Natural killer cell (primary cell): ENCODE results near the gene FOXM1. TPM values are rescaled to one million over a fixed set of nuclear protein-coding genes. Genes with fewer than 3 reads are reported as not detected.

Source experiments
- ATAC-seq, 3 donors: fragments of 150-1000 bp in 2 of 3; fragments of 200-7000 bp in 1 of 3; cut with Tn5 transposase; 1 replicate in 1 of 3; 2 replicates in 2 of 3; pipeline ENCODE4 v1.10.0; 2021; ENCODE audit warnings: mild to moderate bottlenecking in 2 of 3, moderate library complexity in 2 of 3
- DNase-seq, 2 donors: peaks; one replicate each; pipeline versions ENCODE4 v3.0.0 to v3.0.0-alpha.2; 2013 to 2021; ENCODE audit warnings: mixed read lengths in 1 of 2
- H3K27ac ChIP-seq: one replicate; pipeline ENCODE4 v1.5.1; 2013; ENCODE audit warnings: mild to moderate bottlenecking, low read length
- H3K27me3 ChIP-seq: one replicate; pipeline ENCODE4 v1.6.1; 2013; ENCODE audit warnings: low read length; ENCODE audit not compliant: control insufficient read depth, insufficient read depth
- H3K36me3 ChIP-seq: one replicate; pipeline ENCODE4 v1.6.1; 2013; ENCODE audit warnings: low read length; ENCODE audit not compliant: control insufficient read depth, insufficient read depth
- H3K4me1 ChIP-seq: one replicate; pipeline ENCODE4 v1.6.1; 2013; ENCODE audit warnings: low read length; ENCODE audit not compliant: control insufficient read depth, insufficient read depth
- H3K4me3 ChIP-seq: one replicate; pipeline ENCODE4 v1.5.1; 2013; ENCODE audit warnings: low read length
- H3K9me3 ChIP-seq: one replicate; pipeline ENCODE4 v1.6.1; 2013; ENCODE audit warnings: low read length; ENCODE audit not compliant: control insufficient read depth, insufficient read depth
- H3K27ac Mint-ChIP-seq, 2 donors: one replicate each; pipeline ENCODE4 v1.8.0; 2022; ENCODE audit warnings: mild to moderate bottlenecking in 2 of 2, mixed read lengths in 2 of 2, moderate library complexity in 1 of 2
- H3K27me3 Mint-ChIP-seq, 2 donors: one replicate each; pipeline ENCODE4 v1.8.0; 2022; ENCODE audit warnings: low read depth in 2 of 2, mixed read lengths in 2 of 2
- H3K36me3 Mint-ChIP-seq: one replicate; pipeline ENCODE4 v1.8.0; 2022; ENCODE audit warnings: mixed read lengths
- H3K4me1 Mint-ChIP-seq, 2 donors: one replicate each; pipeline ENCODE4 v1.8.0; 2022; ENCODE audit warnings: mixed read lengths in 2 of 2
- H3K4me3 Mint-ChIP-seq: one replicate; pipeline ENCODE4 v1.8.0; 2022; ENCODE audit warnings: mild to moderate bottlenecking, moderate library complexity, mixed read lengths
- H3K9me3 Mint-ChIP-seq, 2 donors: one replicate each; pipeline ENCODE4 v1.8.0; 2022; ENCODE audit warnings: mixed read lengths in 2 of 2
- CTCF ChIP-seq: fragments of 200-600 bp; IDR thresholded peaks from one replicate; pipeline ENCODE4 v1.8.0; 2022; ENCODE audit warnings: antibody characterized with exemption
- WGBS: methylation state at CpG from one replicate; pipeline ENCODE4 v1.1.7; 2013; ENCODE audit warnings: missing lambda C conversion rate; ENCODE audit not compliant: insufficient coverage; 5-methylcytosine and 5-hydroxymethylcytosine counted together
- intact Hi-C: fragments of 100-400 bp; cut with micrococcal nuclease; formaldehyde crosslinking; loops from one replicate; pipeline ENCODE4 v1.14.2; 2022
- total RNA-seq, 4 donors: library from RNA; stranded (reverse); fragments of 120-200 nt in 1 of 4; gene quantifications; one replicate each; pipeline versions ENCODE4 v1.2.3 to v1.2.4, GENCODE V29; 2013 to 2022

FOXM1 gene
- total RNA-seq, 3 donors from 2014 or later (not counting 1 experiment from before 2014, with no cell fraction given), result 1.8 to 3.6 (median 2.6) TPM

- no peak for ATAC-seq
- DNase-seq, result no peak
- Histone ChIP-seq H3K9me3 (no peaks in the 10 kb centered on the region), H3K27ac (no peak overlapping the region), H3K36me3 (peaks cover 6% of the 10 kb centered on the region), H3K4me1 (peaks cover 3% of the 10 kb centered on the region), H3K27me3 (no peaks in the 10 kb centered on the region), H3K4me3 (no peak overlapping the region)
- intact Hi-C loops, result no loop called here
- Mint-ChIP-seq H3K27me3 (no peaks in the 10 kb centered on the region), H3K4me3 (no peak overlapping the region), H3K9me3 (no peaks in the 10 kb centered on the region), H3K36me3 (no peaks in the 10 kb centered on the region), H3K27ac (no peak overlapping the region), H3K4me1 (peaks cover 0 to 5% of the 10 kb centered on the region in 2 donors)
- no peak for TF ChIP-seq CTCF
- 88% methylated on average over 25 of the region's 25 CpGs for WGBS
These were observed 22.1 kb downstream of the FOXM1 start for GRCh38 chr12:2854669-2855453.

- Histone ChIP-seq H3K36me3 (peaks cover 5% of the 10 kb centered on the region), H3K27ac (no peak overlapping the region), H3K4me3 (no peak overlapping the region), H3K27me3 (no peaks in the 10 kb centered on the region), H3K4me1 (peaks cover 3% of the 10 kb centered on the region), H3K9me3 (no peaks in the 10 kb centered on the region)
- H3K9me3 Mint-ChIP-seq, result no peaks in the 10 kb centered on the region
- peak; percentile 57 for TF ChIP-seq CTCF
- WGBS, result 36% methylated on average over 9 of the region's 11 CpGs
- no peak overlapping the region for H3K4me3 Mint-ChIP-seq
- ATAC-seq (peak; percentile 53 to 61 (median 53)), DNase-seq (peak; percentile 23 to 54)
- intact Hi-C loops, result no loop called here
- H3K27me3 Mint-ChIP-seq, result no peaks in the 10 kb centered on the region
- H3K36me3 Mint-ChIP-seq, result no peaks in the 10 kb centered on the region
- H3K27ac Mint-ChIP-seq, result no peak overlapping the region
- H3K4me1 Mint-ChIP-seq, result peaks cover 0 to 5% of the 10 kb centered on the region in 2 donors
These were observed 23.3 kb downstream of the FOXM1 start for GRCh38 chr12:2853626-2854025.

- 60% methylated on average over 2 of the region's 3 CpGs for WGBS
- Histone ChIP-seq H3K4me1 (peaks cover 3% of the 10 kb centered on the region), H3K36me3 (no peaks in the 10 kb centered on the region), H3K27me3 (no peaks in the 10 kb centered on the region), H3K27ac (no peak overlapping the region), H3K4me3 (no peak overlapping the region), H3K9me3 (no peaks in the 10 kb centered on the region)
- Mint-ChIP-seq H3K36me3 (no peaks in the 10 kb centered on the region), H3K27me3 (no peaks in the 10 kb centered on the region), H3K4me1 (peaks cover 0 to 5% of the 10 kb centered on the region in 2 donors), H3K9me3 (no peaks in the 10 kb centered on the region), H3K4me3 (no peak overlapping the region), H3K27ac (no peak overlapping the region)
- TF ChIP-seq CTCF, result no peak
- DNase-seq (no peak), ATAC-seq (no peak)
- intact Hi-C loops, result no loop called here
These were observed 25.0 kb downstream of the FOXM1 start for GRCh38 chr12:2851931-2852330.

GRCh38 chr12:2845280-2845679 is 31.7 kb downstream of the FOXM1 start:
- Histone ChIP-seq H3K9me3 (no peaks in the 10 kb centered on the region), H3K36me3 (peaks cover 6% of the 10 kb centered on the region), H3K4me3 (no peak overlapping the region), H3K27ac (no peak overlapping the region), H3K27me3 (no peaks in the 10 kb centered on the region), H3K4me1 (no peaks in the 10 kb centered on the region)
- intact Hi-C loops, result no loop called here
- no peak for TF ChIP-seq CTCF
- 87% methylated on average over 6 of the region's 6 CpGs for WGBS
- H3K36me3 Mint-ChIP-seq, result no peaks in the 10 kb centered on the region
- DNase-seq (no peak), ATAC-seq (no peak)
- H3K4me1 Mint-ChIP-seq, result no peaks in the 10 kb centered on the region
- H3K4me3 Mint-ChIP-seq, result no peak overlapping the region
- no peaks in the 10 kb centered on the region for H3K27me3 Mint-ChIP-seq
- no peak overlapping the region for H3K27ac Mint-ChIP-seq
- H3K9me3 Mint-ChIP-seq, result no peaks in the 10 kb centered on the region
